Astrocyte of the spinal cord (primary cell): Measurements from ENCODE around the gene CORO6.

ENCODE experiments used
- DNase-seq: peaks from one replicate; pipeline ENCODE4 v3.0.0; 2011; ENCODE audit warnings: low read depth, low spot score
- H3K4me3 ChIP-seq: 2 replicates; pipeline ENCODE4 v1.5.1; 2011; ENCODE audit warnings: low read depth, mild to moderate bottlenecking, low read length, moderate library complexity
- in situ Hi-C: cut with HindIII; loops from 2 replicates; pipeline ENCODE4 v1.10.0; 2017; ENCODE audit warnings: low sequenced_read_pairs
- TF ChIP-seq, protein P1 (sequence below): IDR thresholded peaks from 2 replicates; pipeline ENCODE4 v1.5.1; 2012; ENCODE audit warnings: low read depth, mild to moderate bottlenecking, low read length, inconsistent platforms

Gene CORO6

DNA sequence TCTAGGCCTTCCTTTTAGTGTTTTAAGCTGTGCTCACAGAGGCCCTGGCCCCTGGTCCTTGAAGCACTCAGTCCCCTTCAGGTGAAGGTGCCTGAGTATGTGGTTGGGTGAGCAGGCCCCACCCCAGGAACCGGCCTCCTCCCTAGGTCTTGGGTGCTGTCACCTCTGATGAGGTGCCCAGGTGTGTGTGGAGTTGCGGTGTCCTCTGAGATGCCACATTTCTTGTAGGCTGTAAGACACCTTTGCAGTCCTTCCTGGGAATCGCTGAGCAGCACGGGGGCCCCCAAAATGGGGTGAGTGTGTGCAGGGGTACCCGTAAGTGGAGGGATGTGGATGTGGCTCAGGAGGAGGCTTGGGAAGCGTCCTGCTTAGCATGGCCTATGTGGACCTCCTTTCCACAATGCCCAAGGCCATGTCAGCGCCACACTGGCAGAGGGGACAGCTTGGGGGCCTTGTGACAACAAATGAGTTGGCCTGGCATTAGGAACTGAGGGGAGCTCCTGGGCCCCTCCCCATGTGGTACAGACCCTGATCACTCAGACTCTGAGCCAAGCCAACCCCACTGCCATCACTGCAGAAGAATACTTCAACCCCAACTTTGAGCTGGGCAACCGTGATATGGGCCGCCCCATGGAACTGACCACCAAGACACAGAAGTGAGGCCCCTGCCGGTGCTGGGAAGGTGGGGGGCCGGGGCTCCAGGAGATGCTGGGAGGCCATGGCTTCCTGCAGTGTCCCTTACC is 11.2 kb downstream of the CORO6 start:
- TF ChIP-seq, protein P1, sequence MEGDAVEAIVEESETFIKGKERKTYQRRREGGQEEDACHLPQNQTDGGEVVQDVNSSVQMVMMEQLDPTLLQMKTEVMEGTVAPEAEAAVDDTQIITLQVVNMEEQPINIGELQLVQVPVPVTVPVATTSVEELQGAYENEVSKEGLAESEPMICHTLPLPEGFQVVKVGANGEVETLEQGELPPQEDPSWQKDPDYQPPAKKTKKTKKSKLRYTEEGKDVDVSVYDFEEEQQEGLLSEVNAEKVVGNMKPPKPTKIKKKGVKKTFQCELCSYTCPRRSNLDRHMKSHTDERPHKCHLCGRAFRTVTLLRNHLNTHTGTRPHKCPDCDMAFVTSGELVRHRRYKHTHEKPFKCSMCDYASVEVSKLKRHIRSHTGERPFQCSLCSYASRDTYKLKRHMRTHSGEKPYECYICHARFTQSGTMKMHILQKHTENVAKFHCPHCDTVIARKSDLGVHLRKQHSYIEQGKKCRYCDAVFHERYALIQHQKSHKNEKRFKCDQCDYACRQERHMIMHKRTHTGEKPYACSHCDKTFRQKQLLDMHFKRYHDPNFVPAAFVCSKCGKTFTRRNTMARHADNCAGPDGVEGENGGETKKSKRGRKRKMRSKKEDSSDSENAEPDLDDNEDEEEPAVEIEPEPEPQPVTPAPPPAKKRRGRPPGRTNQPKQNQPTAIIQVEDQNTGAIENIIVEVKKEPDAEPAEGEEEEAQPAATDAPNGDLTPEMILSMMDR = no peak
- no peak for DNase-seq
- H3K4me3 ChIP-seq = no peak overlapping the region
- in situ Hi-C loops = no loop called here

DNA sequence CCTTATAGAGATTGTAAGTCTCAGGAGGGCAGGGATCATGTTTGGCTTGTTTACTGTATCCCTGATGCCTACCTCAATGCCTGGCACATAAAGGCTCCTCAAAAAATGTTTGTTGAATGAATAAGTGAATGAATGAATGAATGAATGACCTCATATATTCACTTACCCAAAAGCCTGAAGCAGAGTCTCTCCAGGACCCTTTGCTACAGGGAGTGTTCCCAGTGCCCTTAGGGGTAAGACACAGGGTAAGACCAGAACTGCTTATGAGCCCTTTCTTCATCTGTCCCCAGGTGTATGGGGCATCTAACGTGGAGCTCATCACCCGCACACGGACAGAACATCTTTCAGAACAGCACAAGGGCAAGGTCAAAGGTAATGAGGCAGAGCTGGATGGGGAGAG is 12.3 kb downstream of the CORO6 start:
- DNase-seq = no peak
- no peak overlapping the region for H3K4me3 ChIP-seq
- in situ Hi-C loops = no loop called here
- TF ChIP-seq, protein P1 = no peak

DNA sequence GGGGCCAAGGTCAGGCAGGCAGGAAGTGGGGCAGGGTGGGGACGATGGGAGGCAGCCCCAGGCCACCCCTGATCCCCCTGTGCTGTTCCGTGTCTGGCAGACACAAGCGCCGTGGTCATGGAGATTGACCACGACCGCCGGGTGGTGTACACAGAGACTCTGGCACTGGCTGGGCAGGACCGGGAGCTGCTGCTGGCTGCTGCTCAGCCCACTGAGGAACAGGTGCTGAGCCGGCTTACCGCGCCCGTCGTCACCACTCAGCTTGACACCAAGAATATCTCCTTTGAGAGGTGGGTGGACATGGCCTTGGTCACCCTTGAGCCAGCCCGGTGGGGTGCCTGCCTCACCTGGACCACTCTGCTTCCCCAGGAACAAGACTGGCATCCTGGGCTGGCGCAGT is 13.7 kb downstream of the CORO6 start:
- TF ChIP-seq, protein P1 = no peak
- no peak for DNase-seq
- H3K4me3 ChIP-seq = no peak overlapping the region
- in situ Hi-C loops = no loop called here

DNA sequence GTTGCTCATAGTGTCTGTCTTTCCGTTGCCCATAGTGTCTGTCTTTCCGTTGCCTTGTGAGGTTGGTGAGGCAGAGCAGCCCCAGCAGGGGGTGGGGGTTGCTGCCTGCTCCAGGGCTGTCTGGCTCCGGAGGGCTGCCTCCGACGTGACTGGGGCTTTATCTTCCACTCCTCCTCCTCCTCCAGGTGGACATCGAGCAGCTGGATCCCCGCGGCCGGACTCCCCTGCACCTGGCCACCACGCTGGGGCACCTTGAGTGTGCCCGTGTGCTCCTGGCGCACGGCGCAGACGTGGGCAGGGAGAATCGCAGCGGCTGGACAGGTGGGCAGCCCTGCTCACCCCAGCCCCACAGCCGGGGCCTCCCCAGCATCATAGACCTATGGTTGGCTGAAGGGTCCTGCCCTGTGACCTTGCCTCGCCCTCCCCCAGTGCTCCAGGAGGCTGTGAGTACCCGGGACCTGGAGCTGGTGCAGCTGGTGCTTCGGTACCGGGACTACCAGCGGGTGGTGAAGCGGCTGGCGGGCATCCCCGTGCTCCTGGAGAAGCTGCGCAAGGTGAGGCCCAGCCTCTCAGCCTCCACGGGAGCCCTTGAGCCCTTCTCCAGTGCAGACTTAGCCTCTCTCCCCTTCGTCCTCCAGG is 15.0 kb downstream of the CORO6 start:
- no peak for DNase-seq
- no peak overlapping the region for H3K4me3 ChIP-seq
- in situ Hi-C loops = no loop called here
- TF ChIP-seq, protein P1 = no peak

DNA sequence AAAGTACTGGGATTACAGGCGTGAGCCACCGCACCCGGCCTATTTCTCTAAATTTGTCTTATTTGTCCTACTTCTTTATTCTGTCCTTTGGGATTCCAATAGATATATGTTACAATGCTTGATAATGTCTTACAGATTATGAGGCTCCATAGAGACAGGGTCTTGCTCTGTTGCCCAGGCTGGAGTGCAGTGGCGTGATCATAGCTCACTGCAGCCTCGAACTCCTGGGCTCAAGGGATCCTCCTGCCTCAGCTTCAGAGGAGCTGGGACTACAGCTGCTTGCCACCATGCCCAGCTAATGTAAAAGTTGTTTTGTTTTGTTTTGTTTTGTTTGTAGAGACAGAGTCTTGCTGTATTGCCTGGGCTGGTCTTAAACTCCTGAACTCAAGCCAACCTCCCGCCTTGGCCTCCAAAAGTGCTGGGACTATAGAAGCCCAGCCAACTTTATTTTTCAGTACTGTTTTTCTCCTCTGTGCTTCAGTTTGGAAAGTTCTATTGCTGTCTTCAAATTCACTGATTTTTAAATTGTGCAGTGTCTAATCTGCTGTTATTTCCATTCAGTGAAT is 19.5 kb downstream of the CORO6 start:
- TF ChIP-seq, protein P1 = no peak
- no peak overlapping the region for H3K4me3 ChIP-seq
- in situ Hi-C loops = no loop called here
- no peak for DNase-seq

DNA sequence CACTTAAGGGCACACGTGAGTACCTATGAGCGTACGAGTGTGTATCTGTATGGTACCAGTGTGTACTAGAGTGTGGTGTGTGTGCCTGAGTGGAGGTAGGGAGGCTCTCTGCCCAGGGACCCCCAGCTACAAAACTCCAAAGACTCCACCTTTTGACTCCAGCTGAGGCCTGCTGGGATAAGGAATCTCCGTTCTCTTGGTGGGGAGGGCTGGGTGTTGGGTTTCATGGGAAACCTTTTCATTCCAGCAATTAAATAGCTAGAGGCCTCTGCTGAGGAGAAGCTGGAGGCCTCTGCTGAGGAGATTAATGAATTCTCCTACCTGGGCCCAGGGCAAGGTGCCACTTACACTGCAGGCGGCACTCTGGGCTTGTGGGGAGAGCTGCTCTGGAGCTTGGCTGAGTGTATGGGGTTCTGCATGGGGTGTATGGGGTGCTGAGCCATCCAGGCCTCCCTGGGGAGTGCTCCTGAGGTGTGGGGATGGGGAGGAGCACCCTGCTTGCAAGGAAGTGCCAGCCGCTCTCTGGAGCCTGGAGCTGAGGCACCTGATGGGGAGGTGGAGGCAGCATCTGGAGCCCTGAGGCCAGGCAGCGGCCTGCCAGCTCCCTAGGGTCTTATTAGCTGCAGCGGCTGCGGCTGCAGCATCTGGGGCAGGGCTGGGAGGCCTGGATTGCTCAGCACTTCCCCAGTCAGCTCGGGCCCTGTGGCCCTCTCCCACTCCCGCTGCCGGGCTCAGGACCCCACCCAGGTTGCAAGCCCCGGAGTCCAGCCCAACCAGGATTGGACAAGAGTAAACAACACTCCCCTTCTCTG is 25.1 kb downstream of the CORO6 start:
- in situ Hi-C loops = no loop called here

More for the DNA sequence above, 25.1 kb downstream of the CORO6 start:
- DNase-seq = no peak
- no peak overlapping the region for H3K4me3 ChIP-seq
- TF ChIP-seq, protein P1 = no peak
